ENCODE data around the gene SFMBT2. TPM values are rescaled to one million over a fixed set of nuclear protein-coding genes. Genes with fewer than 3 reads are reported as not detected.

SFMBT2 gene
- total and polyA plus RNA-seq, 2 of the 4 experiments (the other 2 are of a cell fraction), result 0.70 to 1.3 TPM

DNA sequence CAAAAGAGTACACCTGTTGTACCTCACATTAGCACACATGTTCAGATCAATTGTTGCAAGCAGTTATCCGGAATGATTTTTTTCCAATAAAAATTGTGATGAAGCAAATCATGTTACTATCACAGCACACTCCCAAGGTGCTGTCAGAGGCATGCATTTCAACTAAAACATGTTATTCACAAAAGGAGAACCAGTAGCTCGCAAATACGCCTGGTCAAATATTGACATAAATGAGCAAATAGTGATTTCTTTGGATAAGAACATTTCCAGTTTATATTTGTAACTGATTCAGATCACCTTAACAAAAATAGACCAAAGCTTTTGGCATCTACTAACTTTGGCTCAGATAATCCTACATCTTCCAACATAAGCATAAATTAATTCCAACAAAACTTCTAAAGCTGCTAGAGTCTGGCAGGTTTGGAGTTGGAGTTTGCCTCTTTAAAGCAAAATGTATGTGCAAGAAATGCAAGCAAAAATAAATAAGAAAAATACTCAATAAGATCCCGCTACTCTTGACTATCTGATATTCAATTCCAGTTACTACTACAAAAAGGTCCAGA is 208.0 kb downstream of the SFMBT2 start:
- no peak overlapping the region for H3K9ac ChIP-seq (ENCODE audit: low read depth, low read length)
- no peaks in the 10 kb centered on the region for H3K4me1 ChIP-seq (ENCODE audit: control insufficient read depth, insufficient read depth, low read length)
- H2BK15ac ChIP-seq (ENCODE audit: low read depth, low read length), result no peak overlapping the region
- H3K4ac ChIP-seq (ENCODE audit: low read depth, low read length), result no peak overlapping the region
- no peak overlapping the region for H3K23ac ChIP-seq (ENCODE audit: low read depth, low read length)
- no peak overlapping the region for H3K14ac ChIP-seq (replicated peaks; ENCODE audit: low read depth, low read length)
- H2AK9ac ChIP-seq (replicated peaks; ENCODE audit: low read depth, low read length, poor library complexity), result no peak overlapping the region
- H2AFZ ChIP-seq (replicated peaks; ENCODE audit: low read length, poor library complexity), result no peak overlapping the region
- no peaks in the 10 kb centered on the region for H3K9me1 ChIP-seq (ENCODE audit: insufficient read depth, low read length)
- TF ChIP-seq, protein P1, sequence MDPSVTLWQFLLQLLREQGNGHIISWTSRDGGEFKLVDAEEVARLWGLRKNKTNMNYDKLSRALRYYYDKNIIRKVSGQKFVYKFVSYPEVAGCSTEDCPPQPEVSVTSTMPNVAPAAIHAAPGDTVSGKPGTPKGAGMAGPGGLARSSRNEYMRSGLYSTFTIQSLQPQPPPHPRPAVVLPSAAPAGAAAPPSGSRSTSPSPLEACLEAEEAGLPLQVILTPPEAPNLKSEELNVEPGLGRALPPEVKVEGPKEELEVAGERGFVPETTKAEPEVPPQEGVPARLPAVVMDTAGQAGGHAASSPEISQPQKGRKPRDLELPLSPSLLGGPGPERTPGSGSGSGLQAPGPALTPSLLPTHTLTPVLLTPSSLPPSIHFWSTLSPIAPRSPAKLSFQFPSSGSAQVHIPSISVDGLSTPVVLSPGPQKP (IDR thresholded peaks at IDR 0.05; ENCODE audit: borderline replicate concordance, low read depth, low read length), result no peak
- no peak for TF ChIP-seq SMC3 (IDR thresholded peaks at IDR 0.05; ENCODE audit: low read depth, low read length)
- no peak for TF ChIP-seq POLR2A (IDR thresholded peaks at IDR 0.05; ENCODE audit: low read depth, low read length)
- no peak for TF ChIP-seq USF2 (IDR thresholded peaks at IDR 0.05; ENCODE audit: low read depth, low read length)
- TF ChIP-seq FOS (IDR thresholded peaks at IDR 0.05; ENCODE audit: low read depth, low read length), result no peak
- TF ChIP-seq BHLHE40 (IDR thresholded peaks at IDR 0.05; ENCODE audit: low read depth, low read length), result no peak
- no peak for TF ChIP-seq MXI1 (IDR thresholded peaks at IDR 0.05; ENCODE audit: borderline replicate concordance, low read depth, low read length)
- TF ChIP-seq RAD21 (IDR thresholded peaks at IDR 0.05; ENCODE audit: low read length), result no peak
- no peak for TF ChIP-seq CHD1 (IDR thresholded peaks at IDR 0.05; ENCODE audit: low read depth, low read length)
- H3K36me3 ChIP-seq (ENCODE audit: control insufficient read depth, insufficient read depth, low read length), result no peaks in the 10 kb centered on the region
- DNase-seq (no peak), ATAC-seq (ENCODE audit: low read depth) (no peak)
- no peak overlapping the region for H2BK120ac ChIP-seq (ENCODE audit: low read depth, low read length)
- no peaks in the 10 kb centered on the region for H3K79me1 ChIP-seq (ENCODE audit: low read depth in 1 of 2, low read length in 2 of 2)
- no peak overlapping the region for H4K5ac ChIP-seq (ENCODE audit: low read depth, low read length)
- no TSS peak for BruUV-seq (replicated peaks)
- H3K9me3 ChIP-seq (ENCODE audit: control insufficient read depth, insufficient read depth, low read length), result no peaks in the 10 kb centered on the region
- POLR2A ChIA-PET (ENCODE audit: unreplicated experiment), result no interaction called here
- H4K20me1 ChIP-seq (ENCODE audit: insufficient read depth, low read length), result no peaks in the 10 kb centered on the region
- no peak overlapping the region for H2BK5ac ChIP-seq (ENCODE audit: low read depth, low read length, poor library complexity, severe bottlenecking)
- H3K4me3 ChIP-seq (ENCODE audit: insufficient read depth, low read depth, low read length), result no peak overlapping the region
- H3K4me2 ChIP-seq (ENCODE audit: low read depth, low read length), result no peak overlapping the region
- no CpG with 5 or more reads among the region's 4 CpGs for WGBS, 2 experiments (ENCODE audit: extremely low coverage in 2 of 2, insufficient read length in 1 of 2)
- no peak overlapping the region for H4K8ac ChIP-seq (ENCODE audit: low read depth in 2 of 2, low read length in 2 of 2)
- H3K56ac ChIP-seq (ENCODE audit: extremely low read depth, insufficient read depth, low read length), result no peak overlapping the region
- dilution Hi-C loops (cut with HindIII; ENCODE audit: low sequenced_read_pairs, unreplicated experiment) (no loop called here), in situ Hi-C loops (cut with MboI; ENCODE audit: low sequenced_read_pairs) (no loop called here), intact Hi-C loops (cut with micrococcal nuclease) (no loop called here)
- H3K27ac ChIP-seq (ENCODE audit: insufficient read depth, low read length), result no peak overlapping the region
- H3K27me3 ChIP-seq (ENCODE audit: control insufficient read depth, insufficient read depth, low read length), result no peaks in the 10 kb centered on the region
- no peak overlapping the region for H2AK5ac ChIP-seq (ENCODE audit: low read depth, low read length)
- no peak overlapping the region for H2BK20ac ChIP-seq (ENCODE audit: low read depth, low read length)
- CTCF ChIA-PET, result no interaction called here
- no peak overlapping the region for H4K91ac ChIP-seq (ENCODE audit: insufficient read depth, low read depth, low read length)
- no peak overlapping the region for H3K18ac ChIP-seq (ENCODE audit: low read depth, low read length)

All from IMR-90 (cell line).